ENCODE measurements around the gene IRAK2. TPM values are rescaled to one million over a fixed set of nuclear protein-coding genes. Genes with fewer than 3 reads are reported as not detected.

Gene IRAK2
- total RNA-seq, 1 experiment from 2014 or later: 5.5 TPM

- intact Hi-C loops (cut with micrococcal nuclease): loop anchor here (10.0 kb wide), 1 partner anchor 215 kb away; no protein-coding TSS in a partner anchor
- Histone ChIP-seq H3K4me2 (ENCODE audit: low read length) (0 out of 2 replicates have a peak overlapping the region, but pooled peaks have one; percentile 15), H3K9ac (ENCODE audit: low read length) (no peak overlapping the region), H3K79me2 (ENCODE audit: low read length) (peaks cover 8% of the 10 kb centered on the region; the same call in 1 of the 2 replicates), H3K4me3 (ENCODE audit: low read length) (no peak overlapping the region), H3K27me3 (ENCODE audit: low read length) (no peaks in the 10 kb centered on the region), H2AFZ (ENCODE audit: low read length) (no peak overlapping the region), H3K9me2 (replicated peaks; ENCODE audit: low read length) (no peaks in the 10 kb centered on the region), H3K9me3 (ENCODE audit: low read length) (no peaks in the 10 kb centered on the region), H4K20me1 (ENCODE audit: low read length) (no peaks in the 10 kb centered on the region), H3K36me3 (ENCODE audit: low read depth, low read length) (no peaks in the 10 kb centered on the region), H3K27ac (ENCODE audit: low read length) (peak overlapping the region; percentile 53), H3F3A (ENCODE audit: low read length, unreplicated experiment) (peaks cover 3% of the 10 kb centered on the region), H3K4me1 (ENCODE audit: insufficient read depth, low read length) (peaks cover 53% of the 10 kb centered on the region)
- no TSS peak for BruUV-seq (replicated peaks)
- POLR2A ChIA-PET (ENCODE audit: unreplicated experiment): no interaction called here
- DNase-seq (peak; percentile 56), ATAC-seq (peak; percentile 9)
- CTCF ChIA-PET: interaction anchor here (0.5 kb wide), 1 partner anchor 225 kb away, joined by 3 read pairs; no protein-coding TSS in a partner anchor
- TF ChIP-seq EZH2phosphoT487 (IDR thresholded peaks at IDR 0.05; ENCODE audit: borderline replicate concordance, low read length): no peak
- TF ChIP-seq EZH2 (IDR thresholded peaks at IDR 0.05; ENCODE audit: low read length, unreplicated experiment): no peak
- TF ChIP-seq CTCF (conservative IDR thresholded peaks at IDR 0.05; ENCODE audit: low read depth, low read length): no peak
These were observed 25.0 kb downstream of the IRAK2 start for GRCh38 chr3:10189557-10190354.

GRCh38 chr3:10192953-10193691 is 28.4 kb downstream of the IRAK2 start:
- TF ChIP-seq EZH2 (IDR thresholded peaks at IDR 0.05; ENCODE audit: low read length, unreplicated experiment) (no peak), CTCF (conservative IDR thresholded peaks at IDR 0.05; ENCODE audit: low read depth, low read length) (peak; percentile 85), EZH2phosphoT487 (IDR thresholded peaks at IDR 0.05; ENCODE audit: borderline replicate concordance, low read length) (no peak)
- DNase-seq (peak; percentile 96), ATAC-seq (peak; percentile 60)
- no peaks in the 10 kb centered on the region for H3K27me3 ChIP-seq (ENCODE audit: low read length)
- H3K9me3 ChIP-seq (ENCODE audit: low read length): no peaks in the 10 kb centered on the region
- H3K79me2 ChIP-seq (ENCODE audit: low read length): peaks cover 15% of the 10 kb centered on the region; the same call in 1 of the 2 replicates
- H3K4me2 ChIP-seq (ENCODE audit: low read length): peak overlapping the region; percentile 47
- H3K9ac ChIP-seq (ENCODE audit: low read length): peak overlapping the region; percentile 87
- H4K20me1 ChIP-seq (ENCODE audit: low read length): no peaks in the 10 kb centered on the region
- peaks cover 73% of the 10 kb centered on the region for H3K4me1 ChIP-seq (ENCODE audit: insufficient read depth, low read length)
- no peak overlapping the region for H3K4me3 ChIP-seq (ENCODE audit: low read length)
- H3K9me2 ChIP-seq (replicated peaks; ENCODE audit: low read length): no peaks in the 10 kb centered on the region
- BruUV-seq (replicated peaks): no TSS peak
- H3K36me3 ChIP-seq (ENCODE audit: low read depth, low read length): no peaks in the 10 kb centered on the region
- H2AFZ ChIP-seq (ENCODE audit: low read length): no peak overlapping the region
- peak overlapping the region; percentile 96 for H3K27ac ChIP-seq (ENCODE audit: low read length)
- H3F3A ChIP-seq (ENCODE audit: low read length, unreplicated experiment): peaks cover 3% of the 10 kb centered on the region
- ChIA-PET CTCF (interaction anchor here (0.6 to 1.7 kb wide), 4 partner anchors 11 to 29 kb away, joined by 4 to 26 read pairs (median 4); no protein-coding TSS in a partner anchor), POLR2A (ENCODE audit: unreplicated experiment) (interaction anchor here (1.2 to 1.7 kb wide), 2 partner anchors 12 to 29 kb away, joined by 4 to 34 read pairs; no protein-coding TSS in a partner anchor)
- intact Hi-C loops (cut with micrococcal nuclease): loop anchor here (1.0 to 10.0 kb wide), 5 partner anchors 12 to 218 kb away; partner anchors contain the start of genes IRAK2 and TATDN2
